ENCODE measurements around the gene ANKRD55. TPM values are rescaled to one million over a fixed set of nuclear protein-coding genes. Genes with fewer than 3 reads are reported as not detected.

Gene ANKRD55
- total RNA-seq: 0.46 and 0.65 TPM in 2 replicates

DNA sequence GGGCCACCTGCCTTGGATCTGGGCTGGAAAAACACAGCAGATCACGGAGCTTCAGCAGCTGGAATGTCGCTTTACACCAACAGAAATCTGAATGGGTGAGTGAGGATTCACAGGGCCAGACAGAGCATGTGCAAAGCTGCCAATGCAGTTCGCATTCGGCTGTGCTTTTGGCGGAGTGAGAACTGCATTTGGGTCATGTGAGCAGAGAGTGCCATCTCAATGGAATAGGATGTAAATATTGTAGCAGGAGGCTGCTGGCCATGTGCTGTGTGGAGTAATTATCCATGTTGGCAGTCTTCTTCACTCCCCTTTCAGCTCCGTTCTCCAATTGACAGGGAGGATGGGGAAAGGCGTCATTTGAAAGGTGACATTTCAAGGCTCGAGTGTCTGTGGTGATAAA lies at the start of gene ANKRD55:
ANKRD55 (minus strand) TSS at position 101 of the 400 bp plus-strand sequence. CDS start 417 bp downstream, outside the sequence.

Other genes starting within 250 kb of the ANKRD55 start
- 342 and 382 TPM in 2 replicates for gene IL6ST, start 238.4 kb downstream of the ANKRD55 start, total RNA-seq